HepG2 (cell line): Measurements from ENCODE around the gene FCGBP. TPM values are rescaled to one million over a fixed set of nuclear protein-coding genes. Genes with fewer than 3 reads are reported as not detected.

Experiments used
- ATAC-seq: fragments of 200-7000 bp; cut with Tn5 transposase; 3 replicates; pipeline ENCODE4 v1.9.1; 2020; ENCODE audit warnings: mild to moderate bottlenecking, moderate library complexity
- BruUV-seq: library from RNA; stranded (reverse); fragments of 400-500 nt; replicated peaks from 2 replicates; lab custom pipeline; 2021; lab: Mats Ljungman, UMichigan
- CTCF ChIA-PET: fragments of 300-600 bp; formaldehyde crosslinking; extraction: SDS; loops from one replicate; lab custom pipeline; 2021; ENCODE audit warnings: low total read pairs, inconsistent platforms, low intra/inter-chr PET ratio; lab: Yijun Ruan, JAX
- POLR2A ChIA-PET: fragments of 350-600 bp; sonication (Branson Sonifier 250); formaldehyde crosslinking; loops from one replicate; lab custom pipeline; 2020; ENCODE audit warnings: antibody characterized with exemption, inconsistent platforms; lab: Yijun Ruan, JAX
- DNase-seq: peaks from one replicate; pipeline ENCODE4 v3.0.0-alpha.2; 2015; ENCODE audit warnings: low spot score
- FAIRE-seq: peaks from 3 replicates; lab custom pipeline; 2011; peaks lifted over from hg19 to GRCh38; lab: Jason Lieb, UNC
- H2AFZ ChIP-seq: one replicate; pipeline ENCODE4 v1.6.1; 2011; ENCODE audit warnings: low read length, inconsistent platforms
- H3K27ac ChIP-seq: fragments of 300-600 bp; 3 replicates; pipeline ENCODE4 v1.8.0; 2011; ENCODE audit warnings: mixed run types, mild to moderate bottlenecking, mixed read lengths, low read length, inconsistent platforms; ENCODE audit not compliant: insufficient read depth; ENCODE audit errors: extremely low read length
- H3K27me3 ChIP-seq, 2 experiments: fragments of 200-600 bp in 1 of 2; 2 replicates in 1 of 2; 3 replicates in 1 of 2; pipeline versions ENCODE4 v1.6.0 to v1.8.0; 2011; ENCODE audit warnings: low read length in 2 of 2, mild to moderate bottlenecking in 2 of 2, moderate library complexity in 2 of 2, inconsistent platforms in 1 of 2; ENCODE audit not compliant: insufficient read depth in 2 of 2, control insufficient read depth in 1 of 2
- H3K36me3 ChIP-seq, 2 experiments: fragments of 200-600 bp in 1 of 2; replicated peaks in 1 of 2; 2 replicates in 1 of 2; 3 replicates in 1 of 2; pipeline versions ENCODE4 v1.5.1 to v1.8.0; 2011; ENCODE audit warnings: low read length in 2 of 2, inconsistent platforms in 1 of 2; ENCODE audit not compliant: insufficient read depth in 2 of 2, control insufficient read depth in 1 of 2
- H3K4me1 ChIP-seq: 2 replicates; pipeline ENCODE4 v1.5.1; 2012; ENCODE audit warnings: low read length, inconsistent platforms; ENCODE audit not compliant: insufficient read depth
- H3K4me2 ChIP-seq: 2 replicates; pipeline ENCODE4 v1.6.0; 2011; ENCODE audit warnings: low read depth, low read length, inconsistent platforms
- H3K4me3 ChIP-seq, 3 experiments: fragments of 200-600 bp in 1 of 3; sonication (generic), shearing (Covaris generic) in 1 of 3; replicated peaks in 1 of 3; 2 replicates each; pipeline ENCODE4 v1.5.1; 2011 to 2016; ENCODE audit warnings: low read length in 3 of 3, inconsistent platforms in 2 of 3, low read depth in 2 of 3, mild to moderate bottlenecking in 2 of 3, control low read depth in 1 of 3, mixed read lengths in 1 of 3; ENCODE audit not compliant: insufficient read depth in 1 of 3
- H3K79me2 ChIP-seq: one replicate; pipeline ENCODE4 v1.6.1; 2011; ENCODE audit warnings: low read length, inconsistent platforms; ENCODE audit not compliant: insufficient read depth
- H3K9ac ChIP-seq: 2 replicates; pipeline ENCODE4 v1.6.0; 2011; ENCODE audit warnings: mild to moderate bottlenecking, low read depth, low read length, inconsistent platforms; ENCODE audit not compliant: insufficient read depth
- H3K9me3 ChIP-seq: 2 replicates; pipeline ENCODE4 v1.5.1; 2012; ENCODE audit warnings: mild to moderate bottlenecking, low read length
- H4K20me1 ChIP-seq: 2 replicates; pipeline ENCODE4 v1.6.0; 2011; ENCODE audit warnings: inconsistent platforms, mild to moderate bottlenecking, low read length, moderate library complexity; ENCODE audit not compliant: insufficient read depth
- DRAP1 ChIP-seq: IDR thresholded peaks from 2 replicates; pipeline ENCODE4 v1.6.1; 2016; ENCODE audit warnings: missing genetic modification reagents, missing compliant biosample characterization
- GATAD2A ChIP-seq: IDR thresholded peaks from 2 replicates; pipeline ENCODE4 v1.6.1; 2016
- KLF9 ChIP-seq: IDR thresholded peaks from 2 replicates; pipeline ENCODE4 v1.6.1; 2016; ENCODE audit warnings: low read depth
- SRSF9 ChIP-seq: fragments of 200-400 bp; formaldehyde crosslinking; IDR thresholded peaks from 2 replicates; pipeline ENCODE4 v1.6.1; 2018; ENCODE audit warnings: borderline replicate concordance, mild to moderate bottlenecking, low read depth, low read length; ENCODE audit not compliant: insufficient read depth, poor library complexity, severe bottlenecking
- ZBTB34 ChIP-seq: sonication (generic); formaldehyde crosslinking; IDR thresholded peaks from 2 replicates; pipeline ENCODE4 v1.8.0; 2022; ENCODE audit warnings: mild to moderate bottlenecking, missing genetic modification reagents
- ZMYM2 ChIP-seq: sonication (generic); formaldehyde crosslinking; IDR thresholded peaks from 2 replicates; pipeline ENCODE4 v1.8.0; 2022; ENCODE audit warnings: mild to moderate bottlenecking, missing genetic modification reagents
- ZNF670 ChIP-seq: sonication (generic); formaldehyde crosslinking; IDR thresholded peaks from 2 replicates; pipeline ENCODE4 v1.8.0; 2022; ENCODE audit warnings: mild to moderate bottlenecking, missing genetic modification reagents, borderline replicate concordance
- ZSCAN12 ChIP-seq: sonication (generic); formaldehyde crosslinking; IDR thresholded peaks from 2 replicates; pipeline ENCODE4 v1.9.0; 2021; ENCODE audit warnings: mild to moderate bottlenecking, missing genetic modification reagents
- whole genome bisulfite sequencing: methylation state at CpG from one replicate; pipeline ENCODE4 v1.1.6; 2017; ENCODE audit warnings: low lambda C conversion rate; 5-methylcytosine and 5-hydroxymethylcytosine counted together
- in situ Hi-C: cut with HindIII; loops from 2 replicates; pipeline ENCODE4 v1.10.0; 2017; ENCODE audit warnings: low pct_unique_long_range_greater_than_20kb; ENCODE audit not compliant: extremely low pct_ligation_motif_present
- intact Hi-C: fragments of 100-400 bp; cut with micrococcal nuclease; formaldehyde crosslinking; loops from one replicate; pipeline ENCODE4 v1.10.0; 2022; ENCODE audit not compliant: unreplicated experiment
- polyA plus RNA-seq, 8 experiments: library from polyadenylated mRNA; depleted of rRNA in 3 of 8; stranded (reverse) in 7 of 8; unstranded in 1 of 8; fragments of >200 nt; fragmentation: Illumina TruSeq in 4 of 8; extraction: Trizol in 4 of 8; gene quantifications; 2 replicates each; pipeline versions ENCODE4 v1.2.1 to v1.2.3, GENCODE V29; 2011 to 2016; ENCODE audit warnings: low read depth in 4 of 8, missing spikeins in 1 of 8, mixed read lengths in 1 of 8; ENCODE audit not compliant: insufficient read depth in 1 of 8
- total RNA-seq, 5 experiments: library from RNA; depleted of rRNA; stranded (reverse); fragments of >200 nt; fragmentation: Illumina TruSeq; extraction: Trizol; gene quantifications; 2 replicates each; pipeline ENCODE4 v1.2.3, GENCODE V29; 2016; ENCODE audit warnings: low read depth in 1 of 5

FCGBP gene
- total and polyA plus RNA-seq, 2 of the 13 experiments (the other 11 are each of a cell fraction or from before 2014, with no cell fraction given): 1.3 to 7.0 TPM

GRCh38 chr19:39924952-39925351 lies 9.5 kb downstream of the FCGBP start (continued):
- no peak for TF ChIP-seq ZNF670
- TF ChIP-seq GATAD2A (CRISPR knock-in tag): no peak
- no peak for TF ChIP-seq KLF9
- no peak for TF ChIP-seq ZBTB34 (CRISPR knock-in tag)
- no peak for TF ChIP-seq ZSCAN12 (CRISPR knock-in tag)
- TF ChIP-seq DRAP1 (CRISPR knock-in tag): no peak
- no peak for TF ChIP-seq ZMYM2

GRCh38 chr19:39924389-39924788 lies 10.0 kb downstream of the FCGBP start:
- H3K79me2 ChIP-seq: no peaks in the 10 kb centered on the region
- POLR2A ChIA-PET: no interaction called here
- no peak for FAIRE-seq

More at GRCh38 chr19:39924389-39924788, 10.0 kb downstream of the FCGBP start:
- Histone ChIP-seq H3K36me3 (no peaks in the 10 kb centered on the region), H3K4me2 (no peak overlapping the region), H2AFZ (no peak overlapping the region), H3K4me3 (no peak overlapping the region), H3K27me3 (no peaks in the 10 kb centered on the region; a peak in 1 of 5 replicates), H3K9me3 (no peaks in the 10 kb centered on the region), H4K20me1 (no peaks in the 10 kb centered on the region), H3K9ac (no peak overlapping the region), H3K4me1 (peaks cover 6% of the 10 kb centered on the region; the same call in 1 of the 2 replicates), H3K27ac (no peak overlapping the region)
- ATAC-seq (no peak), DNase-seq (no peak)
- intact Hi-C loops: no loop called here
- in situ Hi-C loops: no loop called here
- 93% methylated on average over 20 of the region's 37 CpGs for WGBS
- no TSS peak for BruUV-seq
- TF ChIP-seq SRSF9: no peak
- CTCF ChIA-PET: no interaction called here
